Stimulated activated naive CD8-positive, alpha-beta T cell treated with anti-CD3 and anti-CD28 coated beads, Interleukin-15, Interleukin-2, amounts not matched to agents 100 ng/mL and 50 ng/mL, for 24 hours (primary cell): ENCODE results near the gene CCL22.
A peak's percentile ranks its signal among the peaks of the same experiment; 100 is the strongest.
"Not testable (repeated sequence)": the region's sequence is repeated elsewhere in the genome, so short reads cannot be mapped to it uniquely, and the experiment has no call there.

ENCODE experiments used
- H3K27ac Mint-ChIP-seq: one replicate; pipeline ENCODE4 v1.8.0; 2021; ENCODE audit warnings: mild to moderate bottlenecking, mixed read lengths
- H3K27me3 Mint-ChIP-seq: one replicate; pipeline ENCODE4 v1.8.0; 2021; ENCODE audit warnings: mixed read lengths
- H3K36me3 Mint-ChIP-seq: one replicate; pipeline ENCODE4 v1.8.0; 2021; ENCODE audit warnings: low read depth, mixed read lengths
- H3K4me1 Mint-ChIP-seq: one replicate; pipeline ENCODE4 v1.8.0; 2021; ENCODE audit warnings: low read depth, mixed read lengths
- H3K4me3 Mint-ChIP-seq: one replicate; pipeline ENCODE4 v1.8.0; 2021; ENCODE audit warnings: mild to moderate bottlenecking, mixed read lengths
- H3K9me3 Mint-ChIP-seq: one replicate; pipeline ENCODE4 v1.8.0; 2021; ENCODE audit warnings: mixed read lengths

The CCL22 gene

GRCh38 chr16:57358086-57358420, 530 bp upstream of the CCL22 start:
- peak overlapping the region; percentile 91 for H3K27ac Mint-ChIP-seq
- H3K27me3 Mint-ChIP-seq = no peaks in the 10 kb centered on the region
- peak overlapping the region; percentile 74 for H3K4me3 Mint-ChIP-seq
- no peaks in the 10 kb centered on the region for H3K36me3 Mint-ChIP-seq
- peaks cover 19% of the 10 kb centered on the region for H3K4me1 Mint-ChIP-seq
- H3K9me3 Mint-ChIP-seq = no peaks in the 10 kb centered on the region

GRCh38 chr16:57360321-57360935, 1.8 kb downstream of the CCL22 start:
- no peaks in the 10 kb centered on the region for H3K9me3 Mint-ChIP-seq
- peak overlapping the region; percentile 60 for H3K4me3 Mint-ChIP-seq
- no peak overlapping the region for H3K27ac Mint-ChIP-seq
- H3K36me3 Mint-ChIP-seq = no peaks in the 10 kb centered on the region
- H3K4me1 Mint-ChIP-seq = peaks cover 19% of the 10 kb centered on the region
- peaks cover 5% of the 10 kb centered on the region for H3K27me3 Mint-ChIP-seq

GRCh38 chr16:57361404-57361803, 2.8 kb downstream of the CCL22 start:
- H3K4me1 Mint-ChIP-seq = peaks cover 19% of the 10 kb centered on the region

GRCh38 chr16:57364143-57364542, 5.6 kb downstream of the CCL22 start:
- Mint-ChIP-seq H3K27me3 (peaks cover 12% of the 10 kb centered on the region), H3K4me1 (peaks cover 3% of the 10 kb centered on the region), H3K9me3 (no peaks in the 10 kb centered on the region), H3K36me3 (no peaks in the 10 kb centered on the region), H3K4me3 (no peak overlapping the region), H3K27ac (no peak overlapping the region)

More at GRCh38 chr16:57361404-57361803, 2.8 kb downstream of the CCL22 start:
- no peaks in the 10 kb centered on the region for H3K36me3 Mint-ChIP-seq
- H3K27me3 Mint-ChIP-seq = peaks cover 6% of the 10 kb centered on the region
- no peak overlapping the region for H3K27ac Mint-ChIP-seq
- H3K9me3 Mint-ChIP-seq = no peaks in the 10 kb centered on the region
- H3K4me3 Mint-ChIP-seq = peak overlapping the region; percentile 42

- peaks cover 12% of the 10 kb centered on the region for H3K27me3 Mint-ChIP-seq
- H3K27ac Mint-ChIP-seq = no peak overlapping the region
- no peak overlapping the region for H3K4me3 Mint-ChIP-seq
- no peaks in the 10 kb centered on the region for H3K36me3 Mint-ChIP-seq
- H3K4me1 Mint-ChIP-seq = peaks cover 3% of the 10 kb centered on the region
- H3K9me3 Mint-ChIP-seq = no peaks in the 10 kb centered on the region
Observed at GRCh38 chr16:57366544-57367040, 8.0 kb downstream of the CCL22 start.

- Mint-ChIP-seq H3K4me1 (peaks cover 3% of the 10 kb centered on the region), H3K27me3 (peaks cover 12% of the 10 kb centered on the region), H3K36me3 (no peaks in the 10 kb centered on the region), H3K9me3 (no peaks in the 10 kb centered on the region), H3K4me3 (no peak overlapping the region), H3K27ac (no peak overlapping the region)
Observed at GRCh38 chr16:57367116-57367752, 8.7 kb downstream of the CCL22 start.

- Mint-ChIP-seq H3K27me3 (peaks cover 6% of the 10 kb centered on the region), H3K36me3 (no peaks in the 10 kb centered on the region), H3K4me1 (peaks cover 40% of the 10 kb centered on the region), H3K4me3 (no peak overlapping the region), H3K27ac (no peak overlapping the region), H3K9me3 (no peaks in the 10 kb centered on the region)
Observed at GRCh38 chr16:57371494-57372371, 13.2 kb downstream of the CCL22 start.

GRCh38 chr16:57372372-57373116, 14.0 kb downstream of the CCL22 start, which contains the start of gene CX3CL1:
TSS of gene CX3CL1 (plus strand) at chr16:57372490. CDS start at chr16:57372569, 79 bp downstream.
- H3K27me3 Mint-ChIP-seq = no peaks in the 10 kb centered on the region
- H3K27ac Mint-ChIP-seq = peak within 1 kb of the TSS; percentile 33
- no peaks in the 10 kb centered on the region for H3K36me3 Mint-ChIP-seq
- H3K4me3 Mint-ChIP-seq = no peak within 1 kb of the TSS
- H3K9me3 Mint-ChIP-seq = no peaks in the 10 kb centered on the region
- peaks cover 45% of the 10 kb centered on the region for H3K4me1 Mint-ChIP-seq

GRCh38 chr16:57373117-57373947, 14.7 kb downstream of the CCL22 start:
- no peaks in the 10 kb centered on the region for H3K36me3 Mint-ChIP-seq
- H3K4me3 Mint-ChIP-seq = no peak overlapping the region
- H3K4me1 Mint-ChIP-seq = peaks cover 53% of the 10 kb centered on the region
- H3K27ac Mint-ChIP-seq = peak overlapping the region; percentile 33
- no peaks in the 10 kb centered on the region for H3K9me3 Mint-ChIP-seq
- H3K27me3 Mint-ChIP-seq = no peaks in the 10 kb centered on the region

GRCh38 chr16:57374067-57374534, 15.5 kb downstream of the CCL22 start:
- Mint-ChIP-seq H3K27ac (no peak overlapping the region), H3K9me3 (no peaks in the 10 kb centered on the region), H3K4me3 (no peak overlapping the region), H3K36me3 (no peaks in the 10 kb centered on the region), H3K27me3 (no peaks in the 10 kb centered on the region), H3K4me1 (peaks cover 55% of the 10 kb centered on the region)

- H3K27ac Mint-ChIP-seq, H3K36me3 Mint-ChIP-seq, H3K9me3 Mint-ChIP-seq: not testable (repeated sequence)
Observed at GRCh38 chr16:57374925-57375465, 16.4 kb downstream of the CCL22 start.

GRCh38 chr16:57376313-57376818, 17.8 kb downstream of the CCL22 start:
- Mint-ChIP-seq H3K27ac (peak overlapping the region; percentile 84), H3K27me3 (no peaks in the 10 kb centered on the region), H3K4me1 (peaks cover 63% of the 10 kb centered on the region), H3K9me3 (no peaks in the 10 kb centered on the region), H3K4me3 (no peak overlapping the region), H3K36me3 (no peaks in the 10 kb centered on the region)

More at GRCh38 chr16:57374925-57375465, 16.4 kb downstream of the CCL22 start:
- H3K4me3 Mint-ChIP-seq, H3K27me3 Mint-ChIP-seq: not testable (repeated sequence)
- peaks cover 55% of the 10 kb centered on the region for H3K4me1 Mint-ChIP-seq

GRCh38 chr16:57377080-57377841, 18.7 kb downstream of the CCL22 start:
- Mint-ChIP-seq H3K27me3 (no peaks in the 10 kb centered on the region), H3K9me3 (no peaks in the 10 kb centered on the region), H3K4me3 (peak overlapping the region; percentile 42), H3K27ac (peak overlapping the region; percentile 84), H3K36me3 (no peaks in the 10 kb centered on the region), H3K4me1 (peaks cover 68% of the 10 kb centered on the region)
